Common myeloid progenitor, CD34-positive (primary cell): ENCODE data around the gene WWOX.

Source experiments
- CTCF ChIA-PET: fragments of 350-600 bp; sonication (Branson Sonifier 250); formaldehyde crosslinking; loops from one replicate; lab custom pipeline; 2021; ENCODE audit warnings: antibody characterized with exemption; lab: Charles Lee
- POLR2A ChIA-PET: fragments of 350-600 bp; sonication (Branson Sonifier 250); formaldehyde crosslinking; loops from one replicate; lab custom pipeline; 2021; ENCODE audit warnings: antibody characterized with exemption; lab: Charles Lee
- DNase-seq, 3 donors: peaks; one replicate each; pipeline versions ENCODE4 v3.0.0 to v3.0.0-alpha.2; 2013
- H3K27ac ChIP-seq, 2 experiments: 1 replicate in 1 of 2; 2 replicates in 1 of 2; pipeline ENCODE4 v1.7.0; 2013; ENCODE audit warnings: inconsistent platforms in 2 of 2, low read length in 2 of 2, mild to moderate bottlenecking in 2 of 2, low read depth in 1 of 2, moderate library complexity in 1 of 2; ENCODE audit not compliant: severe bottlenecking in 2 of 2, insufficient read depth in 1 of 2, poor library complexity in 1 of 2
- H3K27me3 ChIP-seq, 5 experiments: replicated peaks in 2 of 5; 1 replicate in 3 of 5; 2 replicates in 2 of 5; pipeline versions ENCODE4 v1.6.1 to v1.7.0; 2013; ENCODE audit warnings: low read length in 4 of 5, mild to moderate bottlenecking in 2 of 5, moderate library complexity in 2 of 5, inconsistent platforms in 1 of 5; ENCODE audit not compliant: insufficient read depth in 5 of 5, control insufficient read depth in 4 of 5
- H3K36me3 ChIP-seq, 4 experiments: 1 replicate in 2 of 4; 2 replicates in 2 of 4; pipeline versions ENCODE4 v1.6.1 to v1.7.0; 2013; ENCODE audit warnings: low read length in 3 of 4, control low read depth in 1 of 4, mild to moderate bottlenecking in 1 of 4; ENCODE audit not compliant: control insufficient read depth in 4 of 4, insufficient read depth in 4 of 4
- H3K4me1 ChIP-seq, 4 experiments: 1 replicate in 3 of 4; 2 replicates in 1 of 4; pipeline versions ENCODE4 v1.6.1 to v1.7.1; 2013; ENCODE audit warnings: low read length in 3 of 4, mild to moderate bottlenecking in 3 of 4, control low read depth in 1 of 4, inconsistent platforms in 1 of 4, moderate library complexity in 1 of 4; ENCODE audit not compliant: control insufficient read depth in 4 of 4, insufficient read depth in 4 of 4; ENCODE audit errors: control extremely low read depth in 1 of 4
- H3K4me3 ChIP-seq, 7 experiments: 1 replicate in 4 of 7; 2 replicates in 3 of 7; pipeline versions ENCODE4 v1.5.1 to v1.7.0; 2013; ENCODE audit warnings: mild to moderate bottlenecking in 7 of 7, low read length in 6 of 7, moderate library complexity in 6 of 7, inconsistent platforms in 2 of 7, low read depth in 2 of 7, control low read depth in 1 of 7; ENCODE audit not compliant: insufficient read depth in 4 of 7, control insufficient read depth in 1 of 7; ENCODE audit errors: extremely low read depth in 1 of 7
- H3K9me3 ChIP-seq, 5 experiments: 1 replicate in 4 of 5; 2 replicates in 1 of 5; pipeline versions ENCODE4 v1.6.1 to v1.7.1; 2013; ENCODE audit warnings: low read length in 4 of 5, mild to moderate bottlenecking in 2 of 5, inconsistent platforms in 1 of 5, low read depth in 1 of 5, moderate library complexity in 1 of 5; ENCODE audit not compliant: control insufficient read depth in 4 of 5, insufficient read depth in 2 of 5; ENCODE audit errors: control extremely low read depth in 1 of 5
- WGBS: methylation state at CpG from one replicate; pipeline ENCODE4 v1.1.5; 2013; ENCODE audit not compliant: insufficient coverage; 5-methylcytosine and 5-hydroxymethylcytosine counted together

Gene WWOX

GRCh38 chr16:78919852-78920251 lies 820.4 kb downstream of the WWOX start:
- Histone ChIP-seq H3K27me3 (no peaks in the 10 kb centered on the region), H3K4me3 (no peak overlapping the region), H3K4me1 (peaks cover 0 to 9% (median 0%) of the 10 kb centered on the region in 4 experiments), H3K36me3 (no peaks in the 10 kb centered on the region), H3K27ac (no peak overlapping the region), H3K9me3 (peaks cover 0 to 14% (median 11%) of the 10 kb centered on the region in 5 experiments)
- no peak for DNase-seq
- ChIA-PET CTCF (interaction anchor here (1.2 kb wide), 1 partner anchor 13 kb away, joined by 3 read pairs; no protein-coding TSS in a partner anchor), POLR2A (interaction anchor here (0.6 kb wide), 1 partner anchor 678 kb away, joined by 3 read pairs; no protein-coding TSS in a partner anchor)
- WGBS, result 95% methylated on average over 4 of the region's 8 CpGs

DNA sequence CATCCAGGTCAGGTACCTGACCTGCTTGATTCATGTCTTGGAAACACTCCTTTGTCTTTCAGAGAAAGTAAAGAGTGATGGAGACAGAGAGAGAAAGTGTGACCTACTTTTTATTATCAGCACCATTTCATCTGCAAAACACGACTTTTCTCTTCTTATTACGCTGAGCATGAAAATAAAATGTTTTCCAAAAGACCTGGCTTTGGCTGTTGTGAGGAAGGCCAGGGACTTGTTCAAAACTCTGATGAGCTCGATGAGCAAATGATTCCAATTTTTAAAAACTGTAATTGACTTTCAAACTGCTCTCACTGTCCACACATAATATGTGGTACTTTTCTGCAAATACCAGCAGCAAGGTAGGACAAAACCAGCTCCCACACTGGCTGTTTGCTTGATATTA lies 821.2 kb downstream of the WWOX start:
- ChIA-PET POLR2A (no interaction called here), CTCF (interaction anchor here (0.8 to 0.9 kb wide), 2 partner anchors 23 to 24 kb away, joined by 3 read pairs; no protein-coding TSS in a partner anchor)
- peak overlapping the region in 1 of 7 experiments; percentile 12 for H3K4me3 ChIP-seq
- H3K9me3 ChIP-seq, result peaks cover 0 to 14% (median 11%) of the 10 kb centered on the region in 5 experiments
- peaks cover 0 to 7% (median 0%) of the 10 kb centered on the region in 4 experiments for H3K4me1 ChIP-seq
- DNase-seq, result no peak
- no peak overlapping the region for H3K27ac ChIP-seq
- H3K27me3 ChIP-seq, result no peaks in the 10 kb centered on the region
- H3K36me3 ChIP-seq, result no peaks in the 10 kb centered on the region
- WGBS, result 47% methylated on average over 3 of the region's 3 CpGs

GRCh38 chr16:78925083-78925767 lies 825.8 kb downstream of the WWOX start:
- 75% methylated on average over 6 of the region's 8 CpGs for WGBS

GRCh38 chr16:78926723-78927210 lies 827.3 kb downstream of the WWOX start:
- Histone ChIP-seq H3K4me1 (no peaks in the 10 kb centered on the region), H3K27ac (no peak overlapping the region), H3K9me3 (peaks cover 0 to 9% (median 5%) of the 10 kb centered on the region in 5 experiments), H3K36me3 (no peaks in the 10 kb centered on the region), H3K27me3 (no peaks in the 10 kb centered on the region), H3K4me3 (no peak overlapping the region)
- POLR2A ChIA-PET, result no interaction called here
- 96% methylated on average over 5 of the region's 5 CpGs for WGBS
- CTCF ChIA-PET, result interaction anchor here (1.1 kb wide), 1 partner anchor 676 kb away, joined by 4 read pairs; no protein-coding TSS in a partner anchor
- no peak for DNase-seq

More at GRCh38 chr16:78925083-78925767, 825.8 kb downstream of the WWOX start:
- ChIA-PET POLR2A (no interaction called here), CTCF (interaction anchor here (1.0 to 1.5 kb wide), 3 partner anchors 15 to 677 kb away, joined by 3 to 5 read pairs (median 4); no protein-coding TSS in a partner anchor)
- Histone ChIP-seq H3K9me3 (peaks cover 0 to 14% (median 9%) of the 10 kb centered on the region in 5 experiments), H3K27me3 (no peaks in the 10 kb centered on the region), H3K4me3 (no peak overlapping the region), H3K4me1 (peaks cover 0 to 7% (median 0%) of the 10 kb centered on the region in 4 experiments), H3K36me3 (no peaks in the 10 kb centered on the region), H3K27ac (no peak overlapping the region)
- peak in 1 of 3 donors; percentile 28 for DNase-seq

DNA sequence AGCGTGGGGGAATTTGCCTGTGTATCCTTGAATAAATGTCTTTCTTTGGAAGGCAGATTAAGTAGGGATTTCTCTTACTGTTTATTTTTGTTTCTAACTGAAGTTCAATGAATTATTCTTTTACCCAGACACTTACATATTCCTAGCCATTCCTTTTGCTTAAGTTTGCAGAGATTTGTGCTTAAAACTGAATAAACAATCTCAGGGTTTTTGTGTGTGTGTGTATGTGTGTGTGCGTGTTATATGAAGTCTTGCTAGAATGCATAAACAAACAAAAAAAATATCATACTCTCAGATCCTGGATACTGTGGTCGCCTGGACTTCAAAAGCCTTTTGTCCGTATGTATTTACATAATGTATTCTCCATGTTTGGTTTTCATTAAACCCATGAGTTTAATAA lies 828.3 kb downstream of the WWOX start:
- Histone ChIP-seq H3K36me3 (no peaks in the 10 kb centered on the region), H3K4me3 (no peak overlapping the region), H3K4me1 (no peaks in the 10 kb centered on the region), H3K9me3 (no peaks in the 10 kb centered on the region), H3K27ac (no peak overlapping the region), H3K27me3 (no peaks in the 10 kb centered on the region)
- no CpG with 5 or more reads among the region's 4 CpGs for WGBS
- ChIA-PET CTCF (no interaction called here), POLR2A (no interaction called here)
- no peak for DNase-seq

DNA sequence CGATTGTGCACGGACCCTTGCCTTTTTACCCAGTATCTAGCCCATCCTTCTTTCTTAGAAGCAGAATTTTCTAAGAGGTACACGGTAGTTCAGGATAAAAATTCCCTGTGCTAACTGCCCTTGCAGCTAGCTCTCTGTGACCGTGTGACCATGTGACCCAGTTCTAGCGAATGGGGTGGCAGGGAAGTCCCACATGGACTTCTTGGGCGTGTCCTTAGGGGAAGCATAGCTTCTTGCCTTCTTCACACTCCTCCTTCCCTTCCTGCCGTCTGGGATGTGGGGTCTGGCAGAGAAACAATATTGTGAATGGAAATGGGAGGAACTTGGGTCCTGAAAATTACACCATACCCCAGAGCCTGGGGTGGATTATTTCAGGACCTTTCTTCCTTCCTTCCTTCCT lies 830.4 kb downstream of the WWOX start:
- no peak overlapping the region for H3K27ac ChIP-seq
- CTCF ChIA-PET, result no interaction called here
- H3K36me3 ChIP-seq, result no peaks in the 10 kb centered on the region
- H3K27me3 ChIP-seq, result no peaks in the 10 kb centered on the region
- WGBS, result 95% methylated on average over 5 of the region's 7 CpGs
- no peak for DNase-seq
- H3K9me3 ChIP-seq, result no peaks in the 10 kb centered on the region
- no peak overlapping the region for H3K4me3 ChIP-seq
- POLR2A ChIA-PET, result no interaction called here
- no peaks in the 10 kb centered on the region for H3K4me1 ChIP-seq

GRCh38 chr16:78930561-78930960 lies 831.1 kb downstream of the WWOX start:
- CTCF ChIA-PET, result no interaction called here
- H3K4me3 ChIP-seq, result no peak overlapping the region
- no peaks in the 10 kb centered on the region for H3K4me1 ChIP-seq
- no peak for DNase-seq
- no peaks in the 10 kb centered on the region for H3K9me3 ChIP-seq
- POLR2A ChIA-PET, result no interaction called here
- WGBS, result 100% methylated on average over 3 of the region's 4 CpGs
- no peak overlapping the region for H3K27ac ChIP-seq
- no peaks in the 10 kb centered on the region for H3K36me3 ChIP-seq
- no peaks in the 10 kb centered on the region for H3K27me3 ChIP-seq
